HepG2 (cell line): ENCODE data around the gene DDN. TPM values are rescaled to one million over a fixed set of nuclear protein-coding genes. Genes with fewer than 3 reads are reported as not detected.
A peak's percentile ranks its signal among the peaks of the same experiment; 100 is the strongest.

ENCODE experiments used
- GATAD1 ChIP-seq: IDR thresholded peaks from 2 replicates; pipeline ENCODE4 v1.6.1; 2016; ENCODE audit warnings: missing genetic modification reagents, missing compliant biosample characterization
- GPBP1L1 ChIP-seq: sonication (generic); formaldehyde crosslinking; IDR thresholded peaks from 2 replicates; pipeline ENCODE4 v1.5.0; 2020; ENCODE audit warnings: mild to moderate bottlenecking, missing genetic modification reagents
- HMGA1 ChIP-seq: sonication (generic); formaldehyde crosslinking; conservative IDR thresholded peaks from 2 replicates; pipeline ENCODE4 v1.4.0; 2020; ENCODE audit warnings: missing genetic modification reagents
- HOMEZ ChIP-seq: IDR thresholded peaks from 2 replicates; pipeline ENCODE4 v1.6.1; 2016; ENCODE audit warnings: low read depth
- KLF11 ChIP-seq: IDR thresholded peaks from 2 replicates; pipeline ENCODE4 v1.6.1; 2016; ENCODE audit warnings: missing compliant biosample characterization
- LCORL ChIP-seq, 2 experiments: fragments of 450-650 bp in 1 of 2; sonication (generic) in 1 of 2; formaldehyde crosslinking in 1 of 2; IDR thresholded peaks; 2 replicates each; pipeline versions ENCODE4 v1.5.0 to v1.6.1; 2017 to 2020; ENCODE audit warnings: antibody characterized with exemption in 1 of 2, missing genetic modification reagents in 1 of 2
- MLX ChIP-seq: IDR thresholded peaks from 2 replicates; pipeline ENCODE4 v1.6.1; 2016
- NCOA5 ChIP-seq: sonication (generic); formaldehyde crosslinking; IDR thresholded peaks from 2 replicates; pipeline ENCODE4 v1.4.0; 2020; ENCODE audit warnings: missing genetic modification reagents
- NR2F6 ChIP-seq, 2 experiments: IDR thresholded peaks; 2 replicates each; pipeline ENCODE4 v1.6.1; 2016; ENCODE audit warnings: antibody characterized with exemption in 1 of 2, mild to moderate bottlenecking in 1 of 2
- SMAD1 ChIP-seq: sonication (generic); formaldehyde crosslinking; IDR thresholded peaks from 2 replicates; pipeline ENCODE4 v1.4.0; 2020; ENCODE audit warnings: missing genetic modification reagents, low read depth, mild to moderate bottlenecking, borderline replicate concordance
- SRSF4 ChIP-seq: fragments of 200-400 bp; formaldehyde crosslinking; IDR thresholded peaks from one replicate; pipeline ENCODE4 v1.6.1; 2018; ENCODE audit warnings: mild to moderate bottlenecking, low read depth, low read length, moderate library complexity; ENCODE audit not compliant: poor library complexity, severe bottlenecking
- TAF15 ChIP-seq: fragments of 200-400 bp; formaldehyde crosslinking; IDR thresholded peaks from one replicate; pipeline ENCODE4 v1.6.1; 2018; ENCODE audit warnings: mild to moderate bottlenecking, low read depth, low read length; ENCODE audit not compliant: poor library complexity, severe bottlenecking
- ZFP82 ChIP-seq: sonication (generic); formaldehyde crosslinking; IDR thresholded peaks from 2 replicates; pipeline ENCODE4 v1.5.1; 2020; ENCODE audit warnings: mild to moderate bottlenecking, missing genetic modification reagents, borderline replicate concordance
- ZNF619 ChIP-seq: sonication (generic); formaldehyde crosslinking; IDR thresholded peaks from 2 replicates; pipeline ENCODE4 v1.4.0; 2020; ENCODE audit warnings: mild to moderate bottlenecking, missing genetic modification reagents
- ZNF691 ChIP-seq: sonication (generic); formaldehyde crosslinking; IDR thresholded peaks from 2 replicates; pipeline ENCODE4 v1.4.0; 2020; ENCODE audit warnings: missing genetic modification reagents, low read depth, mild to moderate bottlenecking, borderline replicate concordance
- ZNF7 ChIP-seq: IDR thresholded peaks from 2 replicates; pipeline ENCODE4 v1.6.1; 2016; ENCODE audit warnings: missing biosample characterization, missing genetic modification reagents
- ZNF720 ChIP-seq: sonication (generic); formaldehyde crosslinking; IDR thresholded peaks from 2 replicates; pipeline ENCODE4 v1.4.0; 2020; ENCODE audit warnings: missing genetic modification reagents
- ZNF839 ChIP-seq: sonication (generic); formaldehyde crosslinking; IDR thresholded peaks from 2 replicates; pipeline ENCODE4 v1.4.0; 2020; ENCODE audit warnings: missing genetic modification reagents, mild to moderate bottlenecking, borderline replicate concordance
- ZSCAN31 ChIP-seq: sonication (generic); formaldehyde crosslinking; IDR thresholded peaks from 2 replicates; pipeline ENCODE4 v1.5.0; 2020; ENCODE audit warnings: low read depth, mild to moderate bottlenecking, missing genetic modification reagents
- polyA plus RNA-seq, 8 experiments: library from polyadenylated mRNA; depleted of rRNA in 3 of 8; stranded (reverse) in 7 of 8; unstranded in 1 of 8; fragments of >200 nt; fragmentation: Illumina TruSeq in 4 of 8; extraction: Trizol in 4 of 8; gene quantifications; 2 replicates each; pipeline versions ENCODE4 v1.2.1 to v1.2.3, GENCODE V29; 2011 to 2016; ENCODE audit warnings: low read depth in 4 of 8, missing spikeins in 1 of 8, mixed read lengths in 1 of 8; ENCODE audit not compliant: insufficient read depth in 1 of 8
- total RNA-seq, 5 experiments: library from RNA; depleted of rRNA; stranded (reverse); fragments of >200 nt; fragmentation: Illumina TruSeq; extraction: Trizol; gene quantifications; 2 replicates each; pipeline ENCODE4 v1.2.3, GENCODE V29; 2016; ENCODE audit warnings: low read depth in 1 of 5

Gene DDN
- total and polyA plus RNA-seq, 2 of the 13 experiments (the other 11 are each of a cell fraction or from before 2014, with no cell fraction given): 0.24 to 0.53 TPM

GRCh38 chr12:49018261-49019119 is 19.3 kb upstream of the DDN start, which contains the start of gene PRKAG1 (continued):
- TF ChIP-seq GPBP1L1 (CRISPR knock-in tag): no peak
- no peak for TF ChIP-seq HOMEZ (CRISPR knock-in tag)
- no peak for TF ChIP-seq ZNF7
- peak; percentile 75 for TF ChIP-seq TAF15
- TF ChIP-seq SMAD1 (CRISPR knock-in tag): peak; percentile 93
- TF ChIP-seq NR2F6 (IDR thresholded peaks at IDR 0.05): no peak
- TF ChIP-seq NR2F6 (CRISPR knock-in tag; IDR thresholded peaks at IDR 0.05): peak; percentile 36; the same call in 1 of the 2 replicates
- TF ChIP-seq ZNF619 (CRISPR knock-in tag): peak; percentile 98
- TF ChIP-seq LCORL (IDR thresholded peaks at IDR 0.05): no peak
- peak; percentile 81; the same call in 1 of the 2 replicates for TF ChIP-seq LCORL (CRISPR knock-in tag; IDR thresholded peaks at IDR 0.05)
- TF ChIP-seq ZNF691 (CRISPR knock-in tag): peak; percentile 27; the same call in 1 of the 2 replicates
- no peak for TF ChIP-seq ZFP82 (CRISPR knock-in tag)
- peak; percentile 76; the same call in 1 of the 2 replicates for TF ChIP-seq KLF11 (CRISPR knock-in tag)
- peak; percentile 92 for TF ChIP-seq GATAD1 (CRISPR knock-in tag)
- no peak for TF ChIP-seq HMGA1
- TF ChIP-seq NCOA5: no peak
- 0 out of 2 replicates have a peak, but pooled peaks have one; percentile 44 for TF ChIP-seq ZSCAN31 (CRISPR knock-in tag)
- peak; percentile 62 for TF ChIP-seq SRSF4
- no peak for TF ChIP-seq ZNF720 (CRISPR knock-in tag)
- peak; percentile 76 for TF ChIP-seq ZNF839 (CRISPR knock-in tag)
- TF ChIP-seq MLX: peak; percentile 40; the same call in 1 of the 2 replicates
